ENCODE results near the gene C2orf92.
"Not testable (repeated sequence)": the region's sequence is repeated elsewhere in the genome, so short reads cannot be mapped to it uniquely, and the experiment has no call there.

Gene C2orf92

DNA sequence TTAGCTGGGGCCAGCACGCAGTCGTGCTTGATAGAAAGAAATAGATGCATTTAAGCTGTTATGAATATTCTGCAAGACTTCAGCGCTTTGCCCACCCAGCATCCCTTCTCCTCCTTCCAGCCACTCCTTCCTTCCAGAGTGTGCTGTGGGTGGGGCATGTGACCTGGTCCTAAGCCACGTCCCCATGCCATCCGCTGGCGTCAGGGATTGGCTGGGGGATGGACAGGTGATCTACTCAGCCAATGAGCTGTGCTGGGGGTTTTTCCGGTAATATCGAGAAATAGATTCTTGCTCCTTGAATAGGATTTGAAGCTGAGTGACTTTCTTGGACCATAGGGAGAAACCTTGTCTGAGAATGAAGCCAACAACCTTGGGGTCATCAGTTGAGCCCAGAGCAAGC is 39.1 kb downstream of the C2orf92 start:
- TF ChIP-seq, protein P1, sequence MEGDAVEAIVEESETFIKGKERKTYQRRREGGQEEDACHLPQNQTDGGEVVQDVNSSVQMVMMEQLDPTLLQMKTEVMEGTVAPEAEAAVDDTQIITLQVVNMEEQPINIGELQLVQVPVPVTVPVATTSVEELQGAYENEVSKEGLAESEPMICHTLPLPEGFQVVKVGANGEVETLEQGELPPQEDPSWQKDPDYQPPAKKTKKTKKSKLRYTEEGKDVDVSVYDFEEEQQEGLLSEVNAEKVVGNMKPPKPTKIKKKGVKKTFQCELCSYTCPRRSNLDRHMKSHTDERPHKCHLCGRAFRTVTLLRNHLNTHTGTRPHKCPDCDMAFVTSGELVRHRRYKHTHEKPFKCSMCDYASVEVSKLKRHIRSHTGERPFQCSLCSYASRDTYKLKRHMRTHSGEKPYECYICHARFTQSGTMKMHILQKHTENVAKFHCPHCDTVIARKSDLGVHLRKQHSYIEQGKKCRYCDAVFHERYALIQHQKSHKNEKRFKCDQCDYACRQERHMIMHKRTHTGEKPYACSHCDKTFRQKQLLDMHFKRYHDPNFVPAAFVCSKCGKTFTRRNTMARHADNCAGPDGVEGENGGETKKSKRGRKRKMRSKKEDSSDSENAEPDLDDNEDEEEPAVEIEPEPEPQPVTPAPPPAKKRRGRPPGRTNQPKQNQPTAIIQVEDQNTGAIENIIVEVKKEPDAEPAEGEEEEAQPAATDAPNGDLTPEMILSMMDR (IDR thresholded peaks at IDR 0.05; ENCODE audit: low read depth, low read length, missing control alignments), result no peak
- in situ Hi-C loops (cut with HindIII; ENCODE audit: low pct_ligation_motif_present, low sequenced_read_pairs), result no loop called here
- no peak for DNase-seq

DNA sequence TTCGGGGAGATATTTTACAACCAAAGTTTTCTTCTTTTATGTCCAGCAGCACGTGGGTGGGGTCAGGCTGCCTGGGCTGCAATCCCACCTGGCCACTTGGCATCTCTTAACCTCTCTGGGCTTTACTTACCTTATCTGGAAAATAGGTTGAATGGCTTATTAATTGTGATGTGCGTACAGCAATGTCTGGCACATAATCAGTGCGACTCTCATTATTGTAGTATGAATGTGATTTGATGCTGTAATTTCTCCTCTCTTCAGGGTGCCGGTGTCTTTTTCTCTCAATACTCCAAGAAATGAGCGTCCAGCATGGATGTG is 41.8 kb downstream of the C2orf92 start:
- in situ Hi-C loops (cut with HindIII; ENCODE audit: low pct_ligation_motif_present, low sequenced_read_pairs), result no loop called here
- Histone ChIP-seq H3K27me3 (replicated peaks) (no peaks in the 10 kb centered on the region), H3K36me3 (replicated peaks) (no peaks in the 10 kb centered on the region), H3K4me3 (ENCODE audit: low read depth, low read length) (no peak overlapping the region), H3K27ac (no peak overlapping the region)
- TF ChIP-seq, protein P1 (IDR thresholded peaks at IDR 0.05; ENCODE audit: low read depth, low read length, missing control alignments), result no peak
- DNase-seq, result no peak

More for the DNA sequence above, 39.1 kb downstream of the C2orf92 start:
- Histone ChIP-seq H3K27me3 (replicated peaks) (no peaks in the 10 kb centered on the region), H3K4me3 (ENCODE audit: low read depth, low read length) (no peak overlapping the region), H3K36me3 (replicated peaks) (no peaks in the 10 kb centered on the region), H3K27ac (no peak overlapping the region)

DNA sequence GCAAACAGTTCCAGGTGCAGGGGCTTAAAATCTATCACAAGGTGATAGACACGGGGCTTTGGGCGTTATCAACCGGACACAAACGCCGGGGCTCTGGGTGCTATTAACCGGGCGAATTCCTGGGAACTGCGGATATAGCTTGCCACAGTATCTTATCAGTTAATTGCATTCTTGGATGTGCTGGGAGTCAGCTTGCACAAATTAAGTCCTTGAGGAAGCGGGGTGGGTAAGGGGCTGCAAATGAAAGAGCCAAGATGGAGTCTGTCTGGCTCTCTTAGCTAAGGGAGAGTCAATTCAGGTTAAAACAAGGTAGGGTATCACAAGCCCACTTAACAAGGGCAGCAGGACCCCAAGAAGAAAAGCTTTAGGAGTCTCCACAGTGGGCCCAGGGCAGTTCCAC is 42.7 kb downstream of the C2orf92 start:
- H3K27me3 ChIP-seq (replicated peaks); in situ Hi-C loops (cut with HindIII; ENCODE audit: low pct_ligation_motif_present, low sequenced_read_pairs); H3K27ac ChIP-seq: not testable (repeated sequence)

DNA sequence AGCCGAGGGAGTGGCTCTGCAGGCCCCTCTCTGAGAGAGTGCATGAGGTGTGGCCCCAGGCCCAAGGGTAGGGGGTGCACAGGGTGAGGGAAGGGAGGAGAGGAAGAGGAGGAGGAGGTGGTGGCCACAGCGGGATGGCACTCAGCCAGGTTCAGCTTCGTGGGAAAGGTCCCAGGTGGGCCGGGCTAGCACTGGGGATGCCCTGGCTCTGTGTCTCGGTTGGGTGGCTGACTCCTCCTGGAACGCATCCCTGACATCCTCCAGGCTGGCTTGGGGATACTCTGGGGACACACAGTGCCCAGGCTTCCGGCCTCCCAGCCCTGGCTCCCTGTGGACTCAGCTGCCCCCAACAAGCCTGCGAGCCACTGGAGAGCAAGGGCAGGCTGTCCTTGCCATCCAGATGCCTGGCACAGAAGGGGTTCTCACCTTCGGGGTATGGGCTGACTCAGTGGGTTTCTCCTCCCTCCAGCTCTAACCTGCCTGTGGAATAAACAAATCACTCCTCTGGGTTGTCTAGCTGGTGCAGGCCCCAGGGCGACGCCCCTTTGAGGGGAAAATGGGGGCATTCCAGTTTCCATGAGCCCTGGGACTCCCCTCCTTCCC is 43.3 kb downstream of the C2orf92 start:
- DNase-seq, result no peak
- H3K27me3 ChIP-seq (replicated peaks), result no peaks in the 10 kb centered on the region
- in situ Hi-C loops (cut with HindIII; ENCODE audit: low pct_ligation_motif_present, low sequenced_read_pairs), result no loop called here
- TF ChIP-seq, protein P1 (IDR thresholded peaks at IDR 0.05; ENCODE audit: low read depth, low read length, missing control alignments), result no peak
- no peak overlapping the region for H3K27ac ChIP-seq
- H3K36me3 ChIP-seq (replicated peaks), result no peaks in the 10 kb centered on the region
- H3K4me3 ChIP-seq (ENCODE audit: low read depth, low read length), result no peak overlapping the region

More for the DNA sequence above, 42.7 kb downstream of the C2orf92 start:
- not testable (repeated sequence) for H3K36me3 ChIP-seq (replicated peaks); H3K4me3 ChIP-seq (ENCODE audit: low read depth, low read length); DNase-seq

DNA sequence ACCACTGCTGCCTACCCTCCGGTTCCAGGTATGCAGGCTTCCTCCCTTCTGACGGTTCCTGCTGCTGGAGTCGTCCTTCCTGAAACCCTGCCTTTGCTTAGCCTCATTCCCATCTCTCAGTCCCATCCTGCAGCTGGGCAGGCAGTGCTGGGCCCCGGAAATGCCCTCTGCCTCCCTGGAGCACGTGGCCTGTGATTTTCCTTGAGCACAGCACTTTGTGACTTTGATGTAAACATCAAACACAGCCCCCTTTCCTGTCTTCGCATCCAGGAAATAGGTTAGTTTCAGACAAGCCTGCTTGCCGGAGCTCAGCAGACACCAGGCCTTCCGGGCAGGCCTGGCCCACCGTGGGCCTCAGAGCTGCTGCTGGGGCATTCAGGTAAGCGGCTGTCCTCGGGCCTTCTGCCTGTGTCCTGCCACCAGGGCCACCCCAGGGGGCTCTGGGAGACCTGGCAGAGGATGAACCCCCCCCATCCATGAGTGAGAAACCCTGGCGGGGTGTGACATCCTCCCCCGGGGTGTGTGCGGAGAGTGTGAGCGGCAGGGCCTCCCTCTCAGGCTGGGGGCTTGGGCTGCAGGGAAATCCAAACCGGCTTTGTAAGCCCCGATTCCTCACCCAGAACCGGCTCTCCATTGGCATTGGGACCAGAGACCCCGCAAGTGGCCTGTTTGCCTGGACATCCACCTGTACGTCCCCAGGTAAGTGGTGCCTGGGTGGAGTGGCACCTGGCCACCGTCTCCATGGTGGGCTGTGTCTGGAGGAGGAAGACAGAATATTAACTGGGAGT is 44.0 kb downstream of the C2orf92 start, which contains the start of gene ZAP70:
Gene ZAP70 (plus strand): TSS at position 281 of the 788 bp plus-strand sequence. CDS start 10,461 bp downstream, outside the sequence.
- Histone ChIP-seq H3K4me3 (ENCODE audit: low read depth, low read length) (no peak within 1 kb of the TSS), H3K36me3 (replicated peaks) (no peaks in the 10 kb centered on the region), H3K27me3 (replicated peaks) (no peaks in the 10 kb centered on the region), H3K27ac (no peak within 1 kb of the TSS)
- DNase-seq, result no peak
- in situ Hi-C loops (cut with HindIII; ENCODE audit: low pct_ligation_motif_present, low sequenced_read_pairs), result no loop called here
- TF ChIP-seq, protein P1 (IDR thresholded peaks at IDR 0.05; ENCODE audit: low read depth, low read length, missing control alignments), result no peak

DNA sequence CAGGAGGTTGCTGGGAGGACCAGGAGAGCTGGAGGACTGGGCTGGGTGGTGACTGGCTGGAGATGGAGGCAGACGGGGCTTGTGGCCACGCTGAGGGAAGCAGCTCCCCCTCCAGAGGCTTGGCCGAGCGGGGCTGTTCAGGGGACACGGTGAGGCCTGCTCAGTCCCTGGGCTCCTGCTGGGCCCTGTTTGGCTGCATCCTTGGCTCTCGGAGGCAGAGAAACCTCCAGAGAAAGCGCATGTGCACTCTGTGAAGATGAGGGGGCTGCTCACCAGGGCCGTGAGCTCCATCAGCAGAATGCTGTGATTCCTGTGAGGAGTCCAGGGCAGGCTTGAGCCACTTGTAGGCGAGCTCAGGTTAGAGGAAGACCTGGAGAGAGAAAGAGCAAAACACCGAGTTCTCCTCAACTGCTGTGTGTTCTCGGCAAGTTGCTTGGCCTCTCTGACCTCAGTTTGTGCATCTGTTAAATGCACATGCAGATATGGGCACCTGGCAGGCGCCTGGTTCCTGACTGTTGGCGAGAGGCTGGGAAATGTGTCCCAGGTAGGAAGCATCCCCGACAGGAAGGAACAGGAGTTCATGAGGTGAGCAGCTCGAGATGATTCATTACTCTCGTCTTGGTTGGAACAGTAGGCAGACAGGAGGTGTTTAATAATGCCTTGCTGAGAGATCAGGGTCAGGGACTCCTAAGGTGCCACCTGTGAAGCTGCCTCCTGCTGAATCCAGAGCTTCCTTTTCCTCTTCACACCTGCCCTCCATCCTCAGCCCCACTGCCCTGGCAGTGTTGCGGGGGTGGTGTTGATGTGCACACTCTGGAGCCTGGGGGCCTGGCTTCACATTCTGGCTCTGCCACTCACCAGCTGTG is 44.8 kb downstream of the C2orf92 start:
- TF ChIP-seq, protein P1 (IDR thresholded peaks at IDR 0.05; ENCODE audit: low read depth, low read length, missing control alignments), result no peak
- Histone ChIP-seq H3K27me3 (replicated peaks) (no peaks in the 10 kb centered on the region), H3K36me3 (replicated peaks) (no peaks in the 10 kb centered on the region), H3K4me3 (ENCODE audit: low read depth, low read length) (no peak overlapping the region), H3K27ac (no peak overlapping the region)
- in situ Hi-C loops (cut with HindIII; ENCODE audit: low pct_ligation_motif_present, low sequenced_read_pairs), result no loop called here
- no peak for DNase-seq
